AG20443 (cell line): ENCODE results near the gene PAFAH1B2.
"Not testable (repeated sequence)": the region's sequence is repeated elsewhere in the genome, so short reads cannot be mapped to it uniquely, and the experiment has no call there.

Experiments used
- DNase-seq: peaks from one replicate; pipeline ENCODE4 v3.0.0; 2012; ENCODE audit warnings: low spot score, mixed read lengths

Gene PAFAH1B2

GRCh38 chr11:117127171-117127901 is 16.8 kb upstream of the PAFAH1B2 start:
- no peak for DNase-seq

- DNase-seq, result no peak
These were observed 15.8 kb upstream of the PAFAH1B2 start for GRCh38 chr11:117128289-117128688.

GRCh38 chr11:117130396-117130795 is 13.7 kb upstream of the PAFAH1B2 start:
- not testable (repeated sequence) for DNase-seq

DNA sequence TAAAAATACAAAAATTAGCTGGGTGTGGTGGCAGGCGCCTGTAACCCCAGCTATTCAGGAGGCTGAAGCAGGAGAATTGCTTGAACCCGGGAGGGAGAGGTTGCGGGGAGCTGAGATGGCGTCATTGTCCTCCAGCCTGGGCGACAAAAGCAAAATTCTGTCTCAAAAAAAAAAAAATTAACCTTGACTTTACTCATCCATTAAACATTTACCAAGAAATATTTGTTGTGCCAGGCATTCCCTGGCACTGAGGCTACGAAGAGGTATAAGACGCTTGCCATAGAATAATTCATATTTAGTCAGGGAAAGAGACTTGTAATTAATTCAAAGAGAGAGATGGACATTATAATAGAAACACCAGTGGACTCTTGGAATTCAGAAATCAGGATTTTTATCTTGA is 13.2 kb upstream of the PAFAH1B2 start:
- DNase-seq, result no peak

DNA sequence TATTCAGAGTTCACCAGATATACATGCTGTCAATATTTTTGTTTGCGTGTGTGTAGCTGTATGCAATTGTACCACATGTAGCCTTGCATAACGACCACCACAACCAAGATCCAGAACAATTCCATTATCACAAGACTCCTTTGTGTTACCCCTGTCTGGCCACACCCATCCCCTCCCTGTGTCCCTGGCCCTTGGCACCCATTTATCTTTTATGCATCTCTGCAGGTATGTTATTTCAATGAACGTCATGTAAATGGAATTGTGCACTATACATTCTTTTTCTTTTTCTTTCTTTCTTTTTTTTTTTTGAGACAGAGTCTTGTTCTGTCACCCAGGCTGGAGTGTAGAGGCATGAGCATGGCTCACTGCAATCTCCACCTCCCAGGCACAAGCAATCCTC is 9.7 kb upstream of the PAFAH1B2 start:
- DNase-seq, result no peak

- not testable (repeated sequence) for DNase-seq
These were observed 9.1 kb upstream of the PAFAH1B2 start for GRCh38 chr11:117134979-117135378.

DNA sequence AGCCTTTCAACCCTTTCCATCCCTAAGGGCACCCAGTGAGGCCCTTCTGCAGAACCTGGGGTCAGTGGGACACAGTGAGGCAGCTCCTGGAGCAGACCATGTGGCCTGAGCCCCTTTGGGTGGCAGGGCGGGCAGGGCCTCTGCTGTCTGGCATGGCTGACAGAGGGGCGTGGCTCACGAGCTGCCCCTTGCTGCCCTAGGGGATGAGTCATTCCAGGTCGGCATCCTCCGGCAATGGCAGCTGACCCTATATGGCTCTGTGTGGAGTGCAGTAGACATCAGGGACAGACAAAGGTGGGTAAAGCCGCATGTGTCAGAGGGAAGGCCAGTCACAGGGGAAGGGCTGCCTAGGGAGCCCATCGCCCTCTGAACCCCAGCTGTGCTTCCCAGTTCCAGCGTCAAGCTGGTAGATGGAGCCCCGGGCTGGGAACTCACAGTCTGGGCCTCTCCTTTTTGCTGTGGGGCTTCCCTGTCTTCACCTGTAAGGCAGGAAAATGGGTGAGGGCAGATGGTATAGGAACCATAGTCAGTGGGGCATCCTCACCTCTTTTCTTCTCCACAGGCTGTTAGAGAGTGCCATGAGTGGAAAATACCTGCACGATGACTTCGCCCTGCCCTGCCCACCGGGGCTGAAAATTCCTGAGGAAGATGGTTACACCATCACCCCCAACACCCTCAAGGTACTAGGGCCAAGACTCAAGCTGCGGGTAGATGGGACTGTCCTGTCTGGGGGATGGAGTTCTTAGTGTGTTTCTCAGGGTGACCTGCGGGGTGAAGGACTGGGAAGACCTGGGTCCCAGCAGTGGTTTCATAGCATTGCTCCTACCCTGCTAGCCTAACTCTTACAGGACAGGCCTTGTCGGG is 6.6 kb upstream of the PAFAH1B2 start:
- DNase-seq, result not testable (repeated sequence)

GRCh38 chr11:117143390-117143789 is 697 bp upstream of the PAFAH1B2 start:
- DNase-seq, result peak; percentile 67

DNA sequence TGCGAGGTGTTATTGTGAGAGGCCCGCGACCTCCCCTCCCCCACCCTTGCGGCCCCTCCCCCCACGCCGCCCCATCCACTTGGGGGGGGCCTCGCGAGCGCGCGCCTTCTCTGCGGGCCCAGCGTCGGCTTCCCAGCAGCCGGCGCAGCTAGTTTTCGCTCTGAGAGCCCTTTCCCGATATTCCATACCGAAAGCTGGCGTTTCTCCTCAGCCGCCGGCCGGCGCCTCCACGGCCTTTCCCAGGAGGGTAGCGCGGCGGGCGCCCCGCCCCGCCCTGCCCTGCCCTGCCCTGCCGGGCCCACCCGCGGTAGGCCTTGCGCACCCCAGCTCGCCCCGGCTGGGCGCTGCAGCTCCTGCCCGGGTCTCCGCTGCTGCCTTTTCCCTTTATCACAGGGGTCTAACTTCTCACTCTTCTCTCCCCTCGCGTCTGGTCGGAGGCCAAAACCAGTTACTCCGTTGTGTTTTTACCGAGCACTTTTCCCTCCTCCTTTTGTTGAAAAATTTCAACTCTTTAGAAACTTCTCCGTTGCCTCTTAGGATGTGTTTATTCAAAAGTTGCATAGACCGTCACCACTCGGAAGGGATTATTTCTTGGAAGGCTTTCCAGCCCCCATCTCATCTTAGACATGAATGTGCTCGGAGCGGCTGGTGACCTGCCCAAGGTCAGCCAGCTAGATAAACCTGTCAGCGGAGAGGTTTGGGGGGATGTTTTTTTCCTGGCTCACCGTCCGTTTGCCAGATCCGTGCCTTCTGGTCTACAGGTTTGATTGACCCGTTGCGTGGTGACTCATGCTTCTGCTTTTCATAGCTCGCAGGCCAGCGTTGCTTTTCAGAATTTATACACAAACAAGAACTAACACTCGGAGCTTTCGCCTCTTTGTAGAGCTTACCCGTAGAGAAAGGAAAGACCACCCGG is 648 bp downstream of the PAFAH1B2 start:
- DNase-seq, result peak; percentile 81

- peak; percentile 58 for DNase-seq
These were observed 1.3 kb downstream of the PAFAH1B2 start for GRCh38 chr11:117145393-117145761.

GRCh38 chr11:117146521-117146920 is 2.4 kb downstream of the PAFAH1B2 start:
- DNase-seq, result no peak

DNA sequence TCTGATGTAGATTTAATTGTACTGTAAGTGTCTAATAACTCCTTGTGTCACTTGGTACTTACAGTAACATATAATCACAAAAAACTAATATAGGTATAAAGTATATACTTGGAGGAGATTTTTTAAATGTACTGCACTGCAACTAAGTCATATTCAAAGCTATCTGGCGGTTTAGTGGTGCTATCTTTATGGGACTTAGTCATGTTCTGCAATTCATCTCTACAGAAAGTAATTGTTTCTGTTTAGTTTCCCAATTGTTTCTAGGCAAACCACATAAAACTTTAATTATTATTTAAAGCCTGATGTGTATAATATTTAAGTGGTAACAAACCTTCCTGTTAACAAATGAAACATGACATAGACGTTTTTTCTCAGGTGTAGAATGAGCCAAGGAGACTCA is 8.0 kb downstream of the PAFAH1B2 start:
- DNase-seq, result no peak

DNA sequence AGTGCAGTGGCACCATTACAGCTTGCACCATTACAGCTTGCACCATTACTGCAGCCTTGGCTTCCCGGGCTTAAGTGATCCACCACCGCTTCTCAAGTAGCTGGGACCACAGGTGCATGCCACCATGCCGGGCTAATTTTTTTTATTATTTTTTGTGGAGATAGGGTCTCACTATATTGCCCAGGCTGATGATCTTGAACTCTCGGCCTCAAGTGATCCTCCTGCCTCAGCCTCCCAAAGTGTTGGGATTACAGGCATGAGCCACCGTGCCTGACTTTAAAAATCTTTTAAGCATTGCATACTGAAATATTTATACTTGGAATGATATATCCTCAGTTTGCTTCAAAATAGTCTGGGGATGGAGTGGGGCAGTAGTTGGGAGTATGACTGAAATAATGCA is 10.4 kb downstream of the PAFAH1B2 start:
- no peak for DNase-seq

- no peak for DNase-seq
These were observed 13.4 kb downstream of the PAFAH1B2 start for GRCh38 chr11:117157507-117157906.

DNA sequence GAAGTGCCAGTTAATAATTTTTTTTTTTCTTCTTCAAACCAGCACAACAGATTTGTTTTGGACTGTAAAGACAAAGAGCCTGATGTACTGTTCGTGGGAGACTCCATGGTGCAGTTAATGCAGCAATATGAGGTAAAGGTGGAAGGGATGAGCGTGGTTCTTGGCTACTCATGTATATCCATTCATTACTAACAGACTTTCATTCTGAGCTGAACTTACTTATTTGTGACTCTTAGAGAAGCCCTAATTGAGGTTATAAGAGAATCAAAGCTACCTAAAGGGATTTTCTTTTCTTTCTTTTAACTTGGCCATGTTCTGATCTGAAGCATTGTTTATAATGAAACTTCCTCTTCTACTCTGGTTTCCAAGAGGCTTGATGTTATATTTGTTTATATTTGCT is 15.8 kb downstream of the PAFAH1B2 start:
- no peak for DNase-seq

DNA sequence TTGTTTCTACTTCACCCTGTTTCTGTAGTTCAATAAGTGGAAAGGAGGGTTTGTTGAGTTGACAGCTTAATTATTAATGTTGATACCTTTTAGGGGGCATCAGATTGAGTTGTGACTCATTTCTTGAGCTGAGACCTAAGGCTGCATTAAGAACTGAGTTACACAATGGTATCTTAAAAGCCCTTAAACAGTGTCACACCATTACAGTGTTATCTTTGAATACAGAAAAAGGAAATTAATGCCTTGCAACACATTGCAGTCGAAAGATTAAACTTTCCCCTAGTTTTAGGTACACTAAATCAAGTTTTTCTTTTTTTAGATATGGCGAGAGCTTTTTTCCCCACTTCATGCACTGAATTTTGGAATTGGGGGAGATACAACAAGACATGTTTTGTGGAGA is 16.7 kb downstream of the PAFAH1B2 start:
- no peak for DNase-seq

GRCh38 chr11:117166491-117166890 is 22.4 kb downstream of the PAFAH1B2 start:
- DNase-seq, result no peak

- no peak for DNase-seq
These were observed 25.6 kb downstream of the PAFAH1B2 start for GRCh38 chr11:117169736-117170135.

GRCh38 chr11:117170210-117170609 is 26.1 kb downstream of the PAFAH1B2 start:
- DNase-seq, result no peak

GRCh38 chr11:117171007-117171403 is 26.9 kb downstream of the PAFAH1B2 start:
- DNase-seq, result no peak

GRCh38 chr11:117171404-117172061 is 27.4 kb downstream of the PAFAH1B2 start:
- no peak for DNase-seq
